ENCODE data around the gene RNF150.
"Not testable (repeated sequence)": the region's sequence is repeated elsewhere in the genome, so short reads cannot be mapped to it uniquely, and the experiment has no call there.

Gene RNF150

DNA sequence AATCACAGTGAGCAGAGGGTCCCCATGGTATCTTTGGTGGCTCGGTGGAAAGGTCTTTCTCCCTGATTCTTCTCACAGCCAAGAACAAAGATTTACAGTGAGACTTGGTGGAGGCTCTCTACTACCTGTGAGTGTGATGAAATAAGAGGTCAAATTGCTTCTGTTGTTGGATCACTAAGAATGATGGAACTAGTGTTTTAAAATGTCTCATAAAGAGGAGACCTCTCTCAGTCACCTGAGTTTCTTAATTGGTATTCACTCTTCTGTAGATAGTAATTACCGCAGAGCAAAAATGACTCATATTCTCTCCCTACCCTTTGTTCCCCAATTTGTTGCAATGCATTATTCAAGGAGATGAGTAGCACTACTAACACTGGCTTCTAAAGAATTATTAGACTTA lies 276.2 kb downstream of the RNF150 start:
- no peak for DNase-seq

DNA sequence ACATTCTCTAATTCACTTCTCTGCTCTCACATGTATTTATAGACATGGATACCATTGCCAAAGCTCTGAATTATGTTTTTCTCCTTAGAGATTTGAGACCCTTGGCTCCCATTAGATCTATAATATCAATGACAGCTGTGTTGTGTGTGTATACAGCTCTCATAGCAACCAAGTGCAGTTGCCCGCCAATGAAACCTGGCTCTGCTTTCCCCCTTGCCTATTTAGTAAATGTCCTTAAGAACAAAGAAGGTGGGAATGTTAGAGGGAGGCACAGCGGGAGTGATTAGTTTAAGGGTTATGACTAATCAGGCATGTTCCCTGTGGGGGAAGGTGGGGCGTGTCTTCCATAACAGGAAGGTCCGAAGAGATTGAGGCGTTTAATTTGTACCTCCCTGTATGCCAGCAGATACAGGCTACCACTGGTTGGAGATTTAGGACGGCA lies 276.6 kb downstream of the RNF150 start:
- peak; percentile 75 for DNase-seq

DNA sequence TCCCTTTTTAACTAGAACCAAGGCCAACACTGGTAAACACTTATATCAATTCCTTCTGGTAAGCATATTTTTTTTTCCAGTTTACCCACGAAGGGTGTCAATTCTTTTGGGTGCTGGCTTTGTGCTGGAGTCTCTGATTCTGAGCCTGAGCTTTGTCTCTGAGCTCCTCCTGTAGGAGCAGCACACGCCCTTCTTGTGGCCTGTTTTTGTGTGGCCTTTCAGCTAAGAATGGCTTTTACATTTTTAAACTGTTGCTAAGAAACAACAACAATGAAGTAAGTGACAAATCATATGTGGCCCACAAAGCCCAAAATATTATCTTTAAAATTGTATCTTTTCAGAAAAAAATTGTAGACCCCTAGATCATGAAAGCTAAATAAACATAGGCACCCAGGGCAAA lies 279.1 kb downstream of the RNF150 start:
- no peak for DNase-seq

DNA sequence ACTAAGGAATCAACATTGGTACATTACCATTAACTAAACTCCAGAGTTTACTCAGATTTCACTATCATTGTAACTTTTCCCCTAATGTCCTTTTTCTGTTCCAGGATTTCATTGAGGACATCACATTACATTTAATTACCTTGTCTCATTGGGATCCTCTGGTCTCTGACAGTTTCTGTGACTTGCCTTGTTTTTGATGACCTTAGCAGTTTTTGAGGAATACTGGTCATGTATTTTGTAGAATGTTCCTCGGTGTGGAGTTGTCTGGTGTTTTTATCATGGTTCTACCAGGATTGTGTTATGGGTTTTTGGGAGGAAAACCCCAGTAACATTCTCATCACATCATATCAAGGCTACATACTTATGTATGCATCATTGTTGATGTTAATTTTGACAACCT lies 281.5 kb downstream of the RNF150 start:
- DNase-seq: no peak

DNA sequence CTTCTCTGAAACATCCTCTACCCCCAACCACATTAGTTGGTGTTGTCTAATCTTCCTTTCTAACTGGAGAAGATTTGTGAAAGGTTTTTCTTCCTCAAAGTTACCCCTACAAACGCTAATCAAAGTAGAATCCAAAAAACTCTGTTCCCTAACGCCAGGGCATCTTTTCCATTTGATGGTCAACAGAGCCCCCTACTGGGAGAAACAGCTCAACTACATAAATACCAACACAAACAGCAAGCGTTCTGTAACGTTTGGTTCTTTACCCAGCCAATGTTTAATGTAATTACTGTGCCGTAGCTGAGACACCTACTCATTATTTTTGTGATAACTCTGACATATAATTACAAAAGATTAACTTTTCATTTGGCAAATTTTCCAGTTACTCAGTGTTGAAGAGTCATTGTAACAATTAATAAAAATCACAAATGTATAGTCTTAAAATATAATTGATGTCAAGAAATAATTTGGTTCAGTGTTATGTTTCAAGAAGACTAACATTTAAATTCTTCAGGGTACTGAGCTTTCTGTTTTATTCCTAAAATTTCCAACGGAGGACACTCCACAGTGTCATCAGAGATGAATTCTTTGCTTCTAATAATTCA lies 282.1 kb downstream of the RNF150 start:
- peak; percentile 93 for DNase-seq

DNA sequence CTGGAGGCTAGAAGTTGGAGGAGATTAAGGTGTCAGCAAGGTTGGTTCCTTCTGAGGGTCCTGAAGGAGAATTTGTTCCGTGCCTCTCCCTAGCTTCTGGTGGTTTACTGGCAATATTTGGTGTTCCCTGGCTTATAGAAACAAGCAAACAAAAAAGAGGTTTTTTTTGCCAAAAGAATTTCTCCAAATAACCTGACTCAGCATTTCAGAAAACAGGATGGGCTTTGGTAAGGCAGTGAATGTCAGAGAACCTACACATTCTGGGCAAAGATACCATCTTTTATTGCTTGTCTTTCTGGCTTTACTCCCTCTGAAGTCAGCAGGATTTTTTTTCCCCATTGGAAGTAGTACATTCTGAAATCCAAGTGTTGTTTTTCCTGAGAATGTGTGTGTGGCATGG lies 283.7 kb downstream of the RNF150 start:
- no peak for DNase-seq

DNA sequence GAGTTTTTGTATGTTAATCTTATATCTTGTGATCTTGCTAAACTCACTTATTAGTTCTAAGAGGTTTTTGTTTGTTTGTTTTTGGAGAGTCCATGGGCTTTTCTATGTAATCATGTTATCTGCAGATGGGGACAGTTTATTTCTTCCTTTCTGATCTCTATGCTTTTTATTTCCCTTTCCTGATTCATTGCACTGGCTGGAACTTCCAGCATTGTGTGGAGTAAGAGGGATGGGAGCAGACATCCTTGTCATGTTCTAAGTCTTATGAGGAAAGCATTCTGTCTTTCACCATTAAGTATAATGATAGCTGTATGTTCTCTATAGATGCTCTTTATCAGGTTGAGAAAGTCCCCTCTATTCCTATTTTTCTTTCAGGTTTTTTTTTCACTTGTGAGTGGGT lies 286.5 kb downstream of the RNF150 start:
- DNase-seq: no peak

DNA sequence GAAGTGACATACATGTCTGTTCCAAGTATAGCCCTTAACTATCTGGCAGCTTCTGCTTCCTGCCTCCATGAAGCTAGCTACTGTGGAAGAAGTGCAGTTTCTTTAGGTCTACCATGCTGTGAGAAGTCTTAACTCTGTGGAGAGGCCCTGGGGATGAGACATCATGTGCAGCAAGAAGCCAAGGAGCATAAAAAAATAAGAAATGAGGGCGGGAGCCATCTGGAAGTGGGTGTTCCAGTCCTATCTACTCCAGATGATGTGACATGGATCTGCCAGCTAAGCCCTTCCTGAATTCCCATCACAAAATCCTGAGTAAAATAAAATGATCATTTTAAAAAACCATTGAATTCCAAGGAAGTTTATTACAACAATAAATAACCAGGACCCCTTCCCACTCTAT lies 289.2 kb downstream of the RNF150 start:
- DNase-seq: no peak

DNA sequence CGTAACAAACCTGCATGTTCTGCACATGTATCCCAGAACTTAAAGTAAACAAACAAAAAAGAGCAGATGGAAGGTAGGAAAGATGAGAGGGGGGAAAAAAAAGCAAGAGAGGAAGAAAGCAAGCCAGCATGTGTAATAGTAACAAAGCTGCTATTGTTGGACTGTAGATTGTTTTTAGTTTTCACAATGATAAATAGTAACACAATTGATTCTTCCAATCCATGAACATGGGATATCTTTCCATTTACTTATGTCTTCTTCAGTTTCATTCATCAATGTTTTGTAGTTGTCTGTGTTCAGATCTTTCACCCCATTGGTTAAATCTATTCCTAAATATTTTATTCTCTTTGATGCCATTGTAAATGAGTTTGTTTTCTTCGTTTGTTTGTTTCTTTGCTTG lies 292.1 kb downstream of the RNF150 start:
- DNase-seq: no peak

DNA sequence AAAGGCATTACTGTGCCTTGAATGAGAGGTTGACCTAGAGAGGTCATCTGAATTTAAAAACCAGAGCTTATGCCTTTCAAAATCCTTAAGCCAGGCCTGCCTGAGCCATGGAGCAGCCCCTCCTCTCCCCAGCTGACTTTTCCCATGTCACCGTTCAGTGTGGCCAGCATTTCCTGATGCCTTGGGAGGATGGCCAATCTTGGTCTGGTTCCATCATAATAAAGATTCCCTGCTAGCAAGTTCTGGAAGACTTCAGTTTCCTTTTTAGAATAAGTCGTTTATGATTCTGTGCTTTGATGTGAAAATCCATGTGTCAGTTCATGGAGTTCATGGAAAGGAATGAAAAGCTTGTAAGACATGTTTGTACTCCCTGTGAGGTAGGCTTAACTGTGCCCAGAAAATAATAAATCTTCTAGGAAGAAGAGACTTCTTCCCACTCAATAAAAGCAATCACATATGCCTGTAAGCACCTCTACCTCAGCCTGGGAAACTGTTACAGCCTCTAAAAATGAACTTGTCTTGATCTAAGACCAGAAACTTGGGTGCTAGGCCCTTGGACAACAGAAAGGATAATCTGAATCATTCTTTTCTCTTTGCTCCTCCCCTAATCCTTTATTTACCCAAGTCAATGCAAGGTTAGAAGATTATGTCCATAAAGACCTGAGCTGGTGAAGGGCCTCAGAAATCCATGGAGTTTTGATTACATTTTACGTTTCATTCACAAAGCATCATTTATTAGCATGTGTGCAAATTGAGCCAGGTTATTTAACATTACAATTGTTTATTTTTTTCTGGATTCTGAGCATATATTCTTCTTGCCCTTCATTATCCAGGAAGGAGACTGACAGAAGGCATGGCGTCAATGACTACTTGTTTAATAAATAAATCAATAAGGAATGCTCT lies 293.1 kb downstream of the RNF150 start:
- DNase-seq: peak; percentile 36

DNA sequence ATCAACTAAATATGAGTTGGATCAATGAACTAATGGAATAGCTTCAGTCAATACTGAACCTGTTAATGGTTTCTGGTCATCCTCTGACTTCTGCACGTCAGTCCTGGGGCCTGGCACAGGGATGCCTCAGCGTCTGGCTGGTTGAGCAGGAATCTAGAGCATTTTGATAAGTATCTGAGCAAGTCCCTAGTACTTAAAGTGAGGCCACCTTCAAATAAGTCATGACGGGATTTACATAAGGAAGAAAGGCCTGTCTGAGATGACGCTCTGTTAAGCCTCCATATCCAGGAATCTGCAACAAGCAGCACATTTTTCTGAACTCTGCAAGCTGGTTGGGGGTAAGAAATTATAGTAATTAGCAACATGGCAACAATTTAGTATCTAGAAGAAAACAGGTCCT lies 293.9 kb downstream of the RNF150 start:
- DNase-seq: no peak

DNA sequence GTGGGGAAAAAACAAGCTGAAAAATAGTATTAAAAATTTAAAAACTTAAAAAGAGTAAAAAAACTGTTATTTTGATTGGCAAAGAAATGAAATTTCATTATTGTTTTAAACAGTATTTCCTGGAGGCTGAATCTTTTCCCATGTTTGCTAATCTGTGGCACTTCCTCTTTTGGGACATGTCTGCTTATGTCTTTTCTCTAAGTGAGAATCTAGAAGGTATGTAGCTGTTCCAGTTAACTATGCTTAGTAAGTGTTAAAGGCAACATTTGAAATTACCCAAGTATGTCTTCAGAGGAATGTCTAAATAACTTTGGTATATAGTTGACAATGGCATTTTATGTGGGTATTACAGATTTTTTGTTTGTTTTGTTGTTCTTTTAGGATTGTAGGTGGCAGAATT lies 295.5 kb downstream of the RNF150 start:
- no peak for DNase-seq

DNA sequence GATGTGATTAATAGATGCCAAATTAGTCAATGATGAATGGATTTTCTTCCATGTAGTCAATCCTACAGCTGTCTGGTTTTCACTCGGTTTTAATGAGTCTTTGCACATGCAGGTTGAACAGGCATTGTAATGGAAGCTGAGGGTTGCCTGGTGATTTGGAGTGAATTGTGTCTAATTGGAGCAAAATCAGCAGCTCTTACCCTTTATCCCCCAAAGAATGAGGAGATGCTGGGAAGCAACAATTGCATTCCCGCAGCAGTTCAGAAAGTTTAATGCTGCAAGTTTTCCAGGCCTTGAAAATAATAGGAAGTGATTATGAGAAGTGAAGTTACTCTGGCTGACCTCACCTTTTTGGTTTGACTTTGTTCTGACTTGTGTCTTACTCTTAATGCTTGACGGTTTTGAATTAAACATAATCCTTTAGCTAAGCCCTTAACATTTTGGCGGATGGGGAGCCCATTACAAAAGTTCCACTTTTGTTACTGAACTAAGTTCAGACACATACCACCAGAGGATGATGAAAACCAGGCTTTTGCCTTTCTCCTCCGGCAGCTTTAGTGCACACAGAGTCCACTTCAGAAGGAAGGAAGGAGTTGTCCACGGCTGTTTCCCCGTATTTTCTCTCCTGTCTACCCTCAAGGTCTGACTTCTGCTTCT lies 298.3 kb downstream of the RNF150 start:
- DNase-seq: peak; percentile 74

DNA sequence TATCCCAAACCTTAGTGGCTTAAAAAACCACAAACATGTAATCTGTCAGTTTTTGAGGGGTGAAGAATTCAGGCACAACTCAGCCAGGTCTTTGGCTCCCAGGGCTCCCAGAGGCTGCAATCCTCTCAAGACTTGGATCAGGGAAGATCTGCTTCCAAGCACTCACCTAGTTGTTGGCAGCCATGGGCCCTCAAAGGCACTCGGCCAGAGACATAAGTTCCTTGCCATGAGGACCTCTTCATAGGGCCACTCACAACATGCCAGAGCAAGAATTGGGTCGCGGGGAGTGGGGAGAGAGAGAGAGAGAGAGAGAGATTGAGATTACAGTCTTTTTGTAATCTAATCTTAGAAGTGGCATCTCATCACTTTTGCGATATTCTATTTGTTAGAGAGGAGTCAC lies 300.0 kb downstream of the RNF150 start:
- no peak for DNase-seq

DNA sequence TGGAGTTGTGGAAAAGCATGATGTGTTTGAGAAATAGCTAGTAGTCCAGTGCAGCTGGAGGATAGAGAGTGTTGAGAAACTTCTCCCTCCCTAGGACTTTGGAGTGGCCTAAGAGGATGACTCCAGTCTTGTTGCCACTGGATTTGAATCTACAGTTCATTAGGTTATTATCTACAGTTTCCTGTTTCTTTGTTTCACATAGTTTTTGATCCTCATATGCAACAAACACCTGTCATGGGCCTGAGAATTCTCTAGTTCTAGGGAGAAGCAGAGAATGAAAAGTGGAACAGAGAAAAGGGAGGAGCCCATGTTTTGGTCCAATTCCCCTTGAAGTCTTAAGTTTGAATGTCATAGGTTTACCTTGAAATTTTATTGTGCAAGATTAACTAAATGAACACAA lies 303.4 kb downstream of the RNF150 start:
- no peak for DNase-seq

DNA sequence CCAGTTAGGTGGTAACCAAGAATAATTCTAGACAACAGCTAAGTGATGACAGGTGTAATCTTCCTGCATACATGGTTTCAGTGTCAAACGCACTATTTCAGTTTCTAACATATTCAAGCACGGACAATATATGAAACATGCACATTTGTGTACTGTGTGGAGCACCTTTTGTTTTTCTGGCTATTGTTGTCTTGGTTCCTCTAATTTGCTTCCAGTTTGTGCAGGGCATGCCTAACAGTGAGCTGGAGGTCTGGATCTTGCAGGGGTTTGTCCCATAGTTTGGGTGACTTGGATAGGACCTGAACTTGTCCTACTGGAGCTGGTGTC lies 306.6 kb downstream of the RNF150 start:
- no peak for DNase-seq

DNA sequence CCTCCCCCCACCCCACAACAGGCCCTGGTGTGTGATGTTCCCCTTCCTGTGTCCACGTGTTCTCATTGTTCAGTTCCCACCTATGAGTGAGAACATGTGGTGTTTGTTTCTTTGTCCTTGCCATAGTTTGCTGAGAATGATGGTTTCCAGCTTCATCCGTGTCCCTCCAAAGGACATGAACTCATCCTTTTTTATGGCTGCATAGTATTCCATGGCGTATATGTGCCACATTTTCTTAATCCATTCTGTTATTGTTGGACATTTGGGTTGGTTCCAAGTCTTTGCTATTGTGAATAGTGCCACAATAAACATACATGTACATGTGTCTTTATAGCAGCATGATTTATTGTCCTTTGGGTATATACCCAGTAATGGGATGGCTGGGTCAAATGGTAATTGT lies 312.7 kb downstream of the RNF150 start:
- DNase-seq: not testable (repeated sequence)

DNA sequence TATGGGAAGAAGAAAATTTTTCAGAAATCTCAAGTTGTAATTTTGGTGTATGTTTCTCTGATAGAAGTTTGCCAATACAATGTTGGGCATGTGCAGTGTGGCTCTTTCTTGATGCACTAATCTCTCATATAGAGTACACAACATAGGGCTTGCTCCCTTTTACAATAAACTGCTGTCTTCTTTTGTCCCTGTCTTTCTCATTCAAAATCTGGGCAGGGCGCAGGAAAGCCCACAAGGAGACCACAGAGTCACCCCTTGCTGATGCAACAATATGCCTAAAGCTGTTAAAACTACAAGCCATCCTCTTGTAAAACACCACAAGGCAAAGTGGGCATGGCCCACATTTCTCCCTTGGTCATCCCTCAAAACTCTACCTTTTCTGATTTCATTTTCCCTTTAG lies 313.7 kb downstream of the RNF150 start:
- no peak for DNase-seq

DNA sequence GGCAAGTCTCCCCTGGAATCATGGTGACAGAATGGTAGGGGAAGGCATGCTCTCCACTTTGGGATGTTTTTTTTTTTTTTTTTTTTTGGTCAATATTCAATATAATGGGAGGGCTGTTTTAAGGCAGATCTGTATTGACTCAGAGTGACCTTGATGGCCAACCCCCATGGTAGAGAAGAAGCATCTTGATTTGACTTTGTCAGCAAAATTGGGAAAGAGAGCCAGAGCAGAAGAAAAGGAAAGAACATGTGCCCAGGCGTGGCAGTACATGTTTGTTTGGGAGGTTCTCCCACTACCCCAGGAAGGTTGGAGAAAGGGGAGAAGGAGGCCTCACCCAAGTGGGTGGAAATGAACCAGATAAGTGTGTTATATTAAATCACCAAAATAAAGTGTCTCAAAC lies 314.8 kb downstream of the RNF150 start:
- DNase-seq: no peak

DNA sequence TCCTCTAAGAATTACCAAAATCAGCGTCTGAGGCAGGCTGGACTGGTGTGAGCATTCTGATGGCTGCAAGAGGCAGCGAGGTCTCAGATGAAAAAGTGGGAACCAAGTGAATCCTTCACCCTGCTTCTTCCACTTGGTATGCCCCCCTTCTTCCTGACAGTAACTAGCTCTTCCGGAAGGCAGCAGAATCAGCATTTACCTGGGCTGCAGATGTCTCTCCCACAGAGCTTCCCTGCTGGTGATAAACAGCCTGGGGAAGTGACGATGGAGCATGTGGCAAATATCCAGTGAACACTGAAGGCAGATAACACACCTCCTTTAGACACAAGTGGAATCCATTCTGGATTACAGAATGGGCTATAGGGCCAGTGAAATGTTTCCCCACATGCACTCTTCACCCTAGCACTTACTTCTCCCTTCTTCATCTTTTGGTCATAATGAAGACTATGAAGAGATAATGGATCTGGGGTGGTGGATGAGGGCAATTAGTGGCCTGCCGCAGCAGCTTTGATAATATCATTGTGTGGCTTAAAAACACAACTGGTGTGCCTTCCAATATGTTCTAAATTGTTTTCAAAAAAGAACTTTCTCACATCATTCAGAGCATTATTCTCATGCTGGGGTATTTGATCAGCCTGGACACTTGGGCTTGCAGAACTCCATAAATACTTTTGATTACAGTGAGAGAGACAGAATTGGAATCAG lies 316.3 kb downstream of the RNF150 start:
- DNase-seq: no peak

DNA sequence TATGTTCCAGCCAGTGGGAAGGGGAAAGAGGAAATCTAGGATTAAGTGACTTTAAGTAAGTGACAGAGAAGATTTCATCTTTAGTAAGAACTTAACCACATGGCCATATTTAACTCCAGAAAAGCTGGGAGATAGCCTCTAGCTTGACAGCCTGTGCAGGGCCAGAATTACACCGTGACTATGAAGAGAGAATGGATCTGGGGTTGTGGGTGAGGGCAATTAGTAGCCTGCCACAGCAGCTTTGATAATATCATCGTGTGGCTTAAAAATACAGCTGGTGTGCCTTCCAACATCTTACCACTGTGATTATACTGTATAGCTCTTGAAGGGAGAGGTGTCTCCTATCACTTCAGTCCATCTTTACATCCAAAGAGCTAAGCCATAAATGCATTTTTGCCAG lies 319.5 kb downstream of the RNF150 start:
- no peak for DNase-seq

DNA sequence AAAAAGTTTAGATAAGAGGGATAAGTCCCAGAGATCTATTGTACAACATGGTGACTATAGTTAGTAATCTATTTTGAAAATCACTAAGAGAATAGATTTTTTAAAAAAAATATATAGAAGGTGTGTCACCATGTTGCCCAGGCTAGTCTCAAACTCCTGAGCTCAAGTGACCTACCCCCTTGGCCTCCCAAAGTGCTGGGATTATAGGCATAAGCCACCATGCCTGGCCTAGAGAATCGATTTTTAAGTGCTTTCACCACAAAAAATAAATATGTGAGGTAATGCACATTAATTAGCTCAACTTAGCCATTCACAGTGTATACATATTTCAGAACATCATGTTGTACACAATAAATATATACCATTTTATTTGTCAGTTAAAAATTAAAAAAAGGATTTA lies 320.4 kb downstream of the RNF150 start:
- no peak for DNase-seq

DNA sequence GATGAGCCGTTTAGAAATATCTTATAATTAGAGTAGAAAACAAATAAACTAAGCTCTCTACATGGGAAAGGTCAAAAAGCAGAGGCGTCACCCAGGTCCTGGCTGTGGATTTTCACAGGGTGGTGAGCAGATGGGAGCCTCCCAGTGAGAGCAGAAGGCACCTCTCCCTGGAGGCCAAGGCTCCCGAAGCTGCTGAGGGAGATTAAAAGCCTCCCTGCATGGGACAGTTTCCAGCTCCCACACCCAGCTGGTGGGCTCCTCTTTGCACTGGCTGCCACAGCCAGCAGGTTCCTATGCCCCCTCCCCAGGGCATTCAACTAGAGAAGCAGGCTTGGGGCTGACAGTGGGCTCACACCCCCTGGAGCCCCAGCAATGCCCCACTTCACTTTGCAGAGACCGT lies 321.8 kb downstream of the RNF150 start:
- DNase-seq: no peak

Measured in eye (tissue), 1 donor.